Loucy (cell line): Measurements from ENCODE around the gene DNM1.

Experiments used
- EZH2phosphoT487 ChIP-seq: fragments of 200-600 bp; IDR thresholded peaks from 2 replicates; pipeline ENCODE4 v1.6.1; 2018; ENCODE audit warnings: antibody characterized with exemption, mild to moderate bottlenecking, moderate library complexity, borderline replicate concordance
- TF ChIP-seq, protein P1 (sequence below): fragments of 200-600 bp; sonication (generic); conservative IDR thresholded peaks from 2 replicates; pipeline ENCODE4 v1.5.1; 2014; ENCODE audit warnings: mild to moderate bottlenecking, antibody characterized with exemption, low read length

- TF ChIP-seq, protein P1, sequence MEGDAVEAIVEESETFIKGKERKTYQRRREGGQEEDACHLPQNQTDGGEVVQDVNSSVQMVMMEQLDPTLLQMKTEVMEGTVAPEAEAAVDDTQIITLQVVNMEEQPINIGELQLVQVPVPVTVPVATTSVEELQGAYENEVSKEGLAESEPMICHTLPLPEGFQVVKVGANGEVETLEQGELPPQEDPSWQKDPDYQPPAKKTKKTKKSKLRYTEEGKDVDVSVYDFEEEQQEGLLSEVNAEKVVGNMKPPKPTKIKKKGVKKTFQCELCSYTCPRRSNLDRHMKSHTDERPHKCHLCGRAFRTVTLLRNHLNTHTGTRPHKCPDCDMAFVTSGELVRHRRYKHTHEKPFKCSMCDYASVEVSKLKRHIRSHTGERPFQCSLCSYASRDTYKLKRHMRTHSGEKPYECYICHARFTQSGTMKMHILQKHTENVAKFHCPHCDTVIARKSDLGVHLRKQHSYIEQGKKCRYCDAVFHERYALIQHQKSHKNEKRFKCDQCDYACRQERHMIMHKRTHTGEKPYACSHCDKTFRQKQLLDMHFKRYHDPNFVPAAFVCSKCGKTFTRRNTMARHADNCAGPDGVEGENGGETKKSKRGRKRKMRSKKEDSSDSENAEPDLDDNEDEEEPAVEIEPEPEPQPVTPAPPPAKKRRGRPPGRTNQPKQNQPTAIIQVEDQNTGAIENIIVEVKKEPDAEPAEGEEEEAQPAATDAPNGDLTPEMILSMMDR, result no peak
- TF ChIP-seq EZH2phosphoT487, result no peak
These were observed 2.2 kb downstream of the DNM1 start for GRCh38 chr9:128205296-128205944.
